ENCODE results near the gene VILL.
"Not testable (repeated sequence)": the region's sequence is repeated elsewhere in the genome, so short reads cannot be mapped to it uniquely, and the experiment has no call there.

- TF ChIP-seq ESRRA (IDR thresholded peaks at IDR 0.05; ENCODE audit: borderline replicate concordance, low read length); TFCP2L1 (CRISPR knock-in tag; IDR thresholded peaks at IDR 0.05); CTCF (IDR thresholded peaks at IDR 0.05); SREBF2 (IDR thresholded peaks at IDR 0.05); POLR2AphosphoS2 (conservative IDR thresholded peaks at IDR 0.05; ENCODE audit: low read length); EP300 (IDR thresholded peaks at IDR 0.05); TP53 (CRISPR knock-in tag; IDR thresholded peaks at IDR 0.05); EHMT2 (IDR thresholded peaks at IDR 0.05; ENCODE audit: low read depth); POLR2A (IDR thresholded peaks at IDR 0.05; ENCODE audit: low read length); MAX (IDR thresholded peaks at IDR 0.05); CEBPB (IDR thresholded peaks at IDR 0.05): not testable (repeated sequence)
Observed at GRCh38 chr3:38053813-38054498, 63.4 kb downstream of the VILL start.
